Activated naive CD4-positive, alpha-beta T cell treated with anti-CD3 and anti-CD28 coated beads for 36 hours (primary cell): Measurements from ENCODE around the gene ATP2B2. TPM values are rescaled to one million over a fixed set of nuclear protein-coding genes. Genes with fewer than 3 reads are reported as not detected.
"Not testable (repeated sequence)": the region's sequence is repeated elsewhere in the genome, so short reads cannot be mapped to it uniquely, and the experiment has no call there.

Experiments
- CTCF ChIA-PET: fragments of 350-600 bp; sonication (Branson Sonifier 250); formaldehyde crosslinking; loops from one replicate; lab custom pipeline; 2021; ENCODE audit warnings: antibody characterized with exemption; lab: Charles Lee
- DNase-seq: peaks from one replicate; pipeline ENCODE4 v3.0.0-alpha.2; 2020
- H3K27ac Mint-ChIP-seq: one replicate; pipeline ENCODE4 v1.8.0; 2021; ENCODE audit warnings: mild to moderate bottlenecking, mixed read lengths
- H3K27me3 Mint-ChIP-seq: one replicate; pipeline ENCODE4 v1.8.0; 2021; ENCODE audit warnings: low read depth, mixed read lengths
- H3K36me3 Mint-ChIP-seq: one replicate; pipeline ENCODE4 v1.8.0; 2021; ENCODE audit warnings: low read depth, mixed read lengths
- H3K4me1 Mint-ChIP-seq: one replicate; pipeline ENCODE4 v1.8.0; 2021; ENCODE audit warnings: low read depth, mixed read lengths
- H3K4me3 Mint-ChIP-seq: one replicate; pipeline ENCODE4 v1.8.0; 2021; ENCODE audit warnings: mild to moderate bottlenecking, moderate library complexity, mixed read lengths
- H3K9me3 Mint-ChIP-seq: one replicate; pipeline ENCODE4 v1.8.0; 2021; ENCODE audit warnings: mixed read lengths
- intact Hi-C: fragments of 100-400 bp; cut with micrococcal nuclease; formaldehyde crosslinking; loops from one replicate; pipeline ENCODE4 v1.15.1; 2023
- total RNA-seq, 2 experiments: library from RNA; stranded (reverse); gene quantifications; one replicate each; pipeline ENCODE4 v1.2.3, GENCODE V29; 2021

ATP2B2 gene
- total RNA-seq, 2 experiments from 2014 or later = not detected

DNA sequence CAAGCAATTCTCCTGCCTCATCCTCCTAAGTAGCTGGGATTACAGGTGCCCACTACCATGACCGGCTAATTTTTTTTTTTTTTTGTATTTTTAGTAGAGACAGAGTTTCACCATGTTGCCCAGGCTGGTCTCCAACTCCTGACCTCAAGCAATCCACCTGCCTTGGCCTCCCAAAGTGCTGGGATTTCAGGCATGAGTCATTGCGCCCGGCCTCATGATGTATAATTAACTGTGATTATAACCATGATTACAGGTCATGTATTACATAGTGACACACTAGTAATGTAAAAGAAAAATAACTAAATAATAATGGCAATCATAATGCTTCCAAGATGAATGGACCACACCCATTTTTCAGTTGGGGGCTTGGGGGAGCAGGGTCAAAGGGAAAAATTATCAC lies 122.9 kb downstream of the ATP2B2 start:
- H3K4me3 Mint-ChIP-seq, H3K27ac Mint-ChIP-seq, DNase-seq, intact Hi-C loops, H3K4me1 Mint-ChIP-seq, H3K27me3 Mint-ChIP-seq, H3K9me3 Mint-ChIP-seq, H3K36me3 Mint-ChIP-seq, CTCF ChIA-PET: not testable (repeated sequence)

DNA sequence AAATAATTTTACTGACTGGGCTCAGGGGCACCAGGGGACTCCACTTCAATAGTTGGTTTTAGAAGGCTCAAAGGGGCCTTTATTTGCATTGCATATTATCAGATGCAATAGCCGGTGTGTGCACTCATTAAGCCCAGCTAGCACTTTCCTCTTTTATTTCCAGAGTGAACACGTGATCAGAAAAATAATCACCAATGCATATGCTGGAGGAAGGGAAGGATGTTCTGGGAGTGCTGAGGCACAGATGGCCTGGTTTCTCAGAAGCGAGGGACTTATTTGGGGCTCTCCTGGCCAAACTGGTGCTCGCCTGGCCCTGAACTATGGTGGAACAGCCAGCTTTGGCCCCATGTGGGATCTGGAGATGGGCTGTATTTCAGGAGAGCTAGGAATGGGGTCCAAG lies 124.0 kb downstream of the ATP2B2 start:
- Mint-ChIP-seq H3K27ac (no peak overlapping the region), H3K36me3 (no peaks in the 10 kb centered on the region), H3K4me3 (no peak overlapping the region), H3K4me1 (no peaks in the 10 kb centered on the region), H3K9me3 (no peaks in the 10 kb centered on the region), H3K27me3 (no peaks in the 10 kb centered on the region)
- CTCF ChIA-PET = interaction anchor here (1.0 kb wide), 1 partner anchor 20 kb away, joined by 3 read pairs; no protein-coding TSS in a partner anchor
- DNase-seq = no peak
- intact Hi-C loops = no loop called here

DNA sequence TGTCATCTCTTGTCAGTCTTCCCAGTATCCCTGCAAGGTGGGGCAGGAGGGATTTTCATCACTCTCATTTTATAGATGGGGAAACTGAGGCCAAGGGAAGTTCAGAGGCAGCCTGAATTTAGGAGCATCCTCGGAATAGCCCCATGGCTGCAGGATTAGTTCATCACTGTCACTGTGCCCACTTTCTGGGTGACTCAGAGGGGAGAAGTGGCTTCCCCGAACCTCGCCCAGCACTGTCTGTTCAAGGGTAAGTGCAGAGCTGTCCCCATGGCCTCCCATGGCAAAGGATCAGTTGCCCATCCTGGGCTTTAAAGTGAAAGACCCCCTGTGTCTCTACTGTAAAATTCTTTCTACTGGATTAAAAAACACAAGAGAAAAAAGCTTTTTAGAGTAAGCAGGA lies 124.5 kb downstream of the ATP2B2 start:
- H3K4me3 Mint-ChIP-seq = no peak overlapping the region
- intact Hi-C loops = no loop called here
- DNase-seq = no peak
- H3K4me1 Mint-ChIP-seq = no peaks in the 10 kb centered on the region
- H3K27me3 Mint-ChIP-seq = no peaks in the 10 kb centered on the region
- H3K9me3 Mint-ChIP-seq = no peaks in the 10 kb centered on the region
- no peaks in the 10 kb centered on the region for H3K36me3 Mint-ChIP-seq
- CTCF ChIA-PET = interaction anchor here (1.0 kb wide), 1 partner anchor 19 kb away, joined by 3 read pairs; no protein-coding TSS in a partner anchor
- H3K27ac Mint-ChIP-seq = no peak overlapping the region

DNA sequence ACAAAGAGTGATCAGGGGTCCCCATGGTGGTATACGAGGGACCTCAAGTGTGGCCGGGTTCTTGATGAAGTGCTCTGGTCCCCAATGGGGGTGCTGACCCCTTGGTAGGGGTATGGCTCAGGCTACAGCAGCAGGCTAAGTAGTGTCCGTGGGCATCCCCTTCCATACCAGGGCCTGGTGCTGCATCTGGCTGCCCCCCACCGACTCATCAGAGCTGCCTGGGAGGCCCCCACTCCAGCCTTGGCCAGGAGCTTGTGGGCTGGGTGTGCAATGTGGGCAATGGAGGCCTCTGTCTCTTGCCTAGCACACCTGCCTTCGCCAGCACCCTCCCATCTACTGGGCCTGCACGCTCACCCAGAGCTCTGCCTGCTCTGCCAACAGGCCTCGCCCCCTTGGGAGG lies 125.4 kb downstream of the ATP2B2 start:
- H3K27ac Mint-ChIP-seq = no peak overlapping the region
- no peak for DNase-seq
- H3K4me3 Mint-ChIP-seq = no peak overlapping the region
- CTCF ChIA-PET = no interaction called here
- intact Hi-C loops = no loop called here
- H3K4me1 Mint-ChIP-seq = no peaks in the 10 kb centered on the region
- H3K36me3 Mint-ChIP-seq = no peaks in the 10 kb centered on the region
- no peaks in the 10 kb centered on the region for H3K27me3 Mint-ChIP-seq
- no peaks in the 10 kb centered on the region for H3K9me3 Mint-ChIP-seq

DNA sequence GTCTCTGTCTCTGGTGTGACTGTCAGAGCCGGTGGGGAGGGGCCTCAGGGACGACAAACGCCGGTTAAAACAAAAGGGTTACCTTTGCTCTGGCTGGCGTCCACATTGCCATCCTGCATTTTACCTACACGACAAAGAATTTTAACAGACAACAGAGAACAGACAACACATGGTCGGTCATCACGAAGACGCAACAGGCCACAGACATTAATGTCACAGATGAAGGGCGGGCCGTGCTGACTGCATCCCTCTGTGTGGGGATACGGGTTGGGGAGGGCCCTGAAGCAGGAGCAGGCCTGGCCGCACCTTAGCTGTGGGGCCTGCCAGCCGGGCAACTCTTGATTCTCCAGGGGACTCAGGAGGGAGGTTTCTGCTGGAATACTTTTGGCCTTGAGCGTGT lies 126.2 kb downstream of the ATP2B2 start:
- intact Hi-C loops = no loop called here
- no peaks in the 10 kb centered on the region for H3K4me1 Mint-ChIP-seq
- H3K27me3 Mint-ChIP-seq = no peaks in the 10 kb centered on the region
- no peak overlapping the region for H3K4me3 Mint-ChIP-seq
- CTCF ChIA-PET = no interaction called here
- no peaks in the 10 kb centered on the region for H3K9me3 Mint-ChIP-seq
- no peak overlapping the region for H3K27ac Mint-ChIP-seq
- no peaks in the 10 kb centered on the region for H3K36me3 Mint-ChIP-seq
- DNase-seq = no peak

DNA sequence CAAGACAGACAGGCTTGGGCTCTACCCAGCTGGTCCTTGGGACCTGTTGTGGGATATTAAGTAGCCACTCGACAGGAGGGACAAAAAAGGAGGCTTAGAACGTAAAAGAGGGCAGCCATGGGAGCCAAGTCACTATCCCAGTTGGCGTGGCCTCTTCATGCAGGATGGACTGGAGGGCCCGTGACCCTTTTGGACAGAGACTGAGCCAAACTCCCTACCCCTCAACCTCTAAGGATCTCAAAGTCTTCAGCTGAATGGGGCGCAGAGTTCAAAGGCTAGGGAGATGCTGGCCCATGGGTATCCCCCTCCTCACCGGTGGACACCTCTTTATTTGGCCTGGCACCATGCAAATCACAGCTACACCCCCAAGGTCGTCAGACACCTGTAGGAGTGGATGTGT lies 126.6 kb downstream of the ATP2B2 start:
- Mint-ChIP-seq H3K9me3 (no peaks in the 10 kb centered on the region), H3K36me3 (no peaks in the 10 kb centered on the region), H3K4me1 (no peaks in the 10 kb centered on the region), H3K27me3 (no peaks in the 10 kb centered on the region), H3K4me3 (no peak overlapping the region), H3K27ac (no peak overlapping the region)
- no peak for DNase-seq
- CTCF ChIA-PET = no interaction called here
- intact Hi-C loops = no loop called here

DNA sequence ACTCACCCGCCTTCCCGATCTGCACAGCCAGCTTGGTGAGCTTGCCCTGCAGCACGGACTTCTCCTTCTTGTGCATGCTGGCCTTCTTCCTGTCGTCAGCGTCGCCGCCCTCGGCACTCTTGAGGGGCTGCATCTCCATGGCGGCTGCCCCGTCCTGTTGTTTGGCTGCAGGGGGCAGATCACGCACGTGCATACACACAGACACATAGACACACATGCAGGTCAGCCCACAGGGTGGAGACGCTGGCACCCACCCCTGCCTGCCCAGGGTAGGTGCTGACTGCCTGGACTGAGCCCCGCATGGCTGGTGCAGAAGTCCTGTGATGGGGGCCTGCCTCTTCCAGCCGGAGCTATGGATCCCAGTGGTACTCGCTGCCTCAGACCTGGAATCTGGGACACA lies 127.1 kb downstream of the ATP2B2 start:
- Mint-ChIP-seq H3K9me3 (no peaks in the 10 kb centered on the region), H3K4me3 (no peak overlapping the region), H3K27ac (no peak overlapping the region), H3K4me1 (no peaks in the 10 kb centered on the region), H3K27me3 (no peaks in the 10 kb centered on the region), H3K36me3 (no peaks in the 10 kb centered on the region)
- intact Hi-C loops = no loop called here
- DNase-seq = no peak
- CTCF ChIA-PET = no interaction called here

DNA sequence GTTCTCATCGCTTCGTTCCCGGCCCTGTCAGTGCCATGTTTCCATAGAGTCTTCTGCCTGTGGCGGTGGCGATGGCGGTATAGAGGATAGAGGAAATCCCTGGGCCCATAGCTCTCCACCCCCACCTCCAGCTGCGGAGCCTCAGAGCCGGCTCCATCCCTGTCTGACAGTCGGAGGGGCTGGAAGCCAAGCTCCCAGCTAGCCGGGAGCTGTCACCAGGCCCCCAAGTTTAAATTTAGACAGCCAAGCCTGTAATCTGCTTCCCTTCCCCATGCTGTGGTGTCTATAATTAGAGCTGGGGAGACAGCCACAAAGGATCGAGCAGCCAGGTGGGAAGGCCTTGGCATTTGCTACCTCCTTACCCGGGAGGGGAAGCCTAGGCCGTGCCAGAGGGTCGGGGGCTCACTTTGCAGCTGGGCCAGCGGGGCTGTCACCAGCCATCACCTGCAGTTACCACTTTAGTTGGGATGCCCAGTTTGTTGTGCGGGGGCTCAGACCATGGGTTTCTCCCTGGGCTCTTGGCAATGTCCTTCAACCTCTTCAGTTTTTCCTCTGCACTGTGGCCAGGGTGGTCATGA lies 128.1 kb downstream of the ATP2B2 start:
- Mint-ChIP-seq H3K27me3 (no peaks in the 10 kb centered on the region), H3K4me3 (no peak overlapping the region), H3K27ac (no peak overlapping the region), H3K4me1 (no peaks in the 10 kb centered on the region), H3K9me3 (no peaks in the 10 kb centered on the region), H3K36me3 (no peaks in the 10 kb centered on the region)
- CTCF ChIA-PET = interaction anchor here (0.6 to 1.2 kb wide), 2 partner anchors 362 to 513 kb away, joined by 3 read pairs; no protein-coding TSS in a partner anchor
- DNase-seq = no peak
- intact Hi-C loops = no loop called here

DNA sequence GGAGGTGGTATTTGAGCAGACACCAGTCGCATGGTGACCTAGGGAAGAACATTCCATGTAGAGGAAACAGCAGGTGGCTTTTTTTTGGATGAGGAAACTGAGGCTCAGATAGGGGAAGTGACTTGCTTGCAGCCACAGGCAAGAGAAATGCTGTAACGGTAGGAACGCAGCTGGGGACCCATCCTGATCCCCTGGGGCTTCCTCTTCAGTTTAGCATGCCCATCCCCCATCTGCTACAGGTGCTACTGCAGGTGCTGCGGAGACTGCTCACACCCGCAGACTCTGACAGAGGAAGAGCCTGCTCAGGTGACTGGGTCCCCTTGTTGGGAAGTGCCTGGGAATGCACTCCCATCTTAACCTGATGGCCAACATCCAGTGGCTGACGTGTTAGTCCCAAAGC lies 129.0 kb downstream of the ATP2B2 start:
- intact Hi-C loops = no loop called here
- Mint-ChIP-seq H3K27ac (no peak overlapping the region), H3K9me3 (peaks cover under 1% of the 10 kb centered on the region), H3K4me3 (no peak overlapping the region), H3K36me3 (no peaks in the 10 kb centered on the region), H3K4me1 (no peaks in the 10 kb centered on the region), H3K27me3 (peaks cover 2% of the 10 kb centered on the region)
- CTCF ChIA-PET = no interaction called here
- DNase-seq = no peak

DNA sequence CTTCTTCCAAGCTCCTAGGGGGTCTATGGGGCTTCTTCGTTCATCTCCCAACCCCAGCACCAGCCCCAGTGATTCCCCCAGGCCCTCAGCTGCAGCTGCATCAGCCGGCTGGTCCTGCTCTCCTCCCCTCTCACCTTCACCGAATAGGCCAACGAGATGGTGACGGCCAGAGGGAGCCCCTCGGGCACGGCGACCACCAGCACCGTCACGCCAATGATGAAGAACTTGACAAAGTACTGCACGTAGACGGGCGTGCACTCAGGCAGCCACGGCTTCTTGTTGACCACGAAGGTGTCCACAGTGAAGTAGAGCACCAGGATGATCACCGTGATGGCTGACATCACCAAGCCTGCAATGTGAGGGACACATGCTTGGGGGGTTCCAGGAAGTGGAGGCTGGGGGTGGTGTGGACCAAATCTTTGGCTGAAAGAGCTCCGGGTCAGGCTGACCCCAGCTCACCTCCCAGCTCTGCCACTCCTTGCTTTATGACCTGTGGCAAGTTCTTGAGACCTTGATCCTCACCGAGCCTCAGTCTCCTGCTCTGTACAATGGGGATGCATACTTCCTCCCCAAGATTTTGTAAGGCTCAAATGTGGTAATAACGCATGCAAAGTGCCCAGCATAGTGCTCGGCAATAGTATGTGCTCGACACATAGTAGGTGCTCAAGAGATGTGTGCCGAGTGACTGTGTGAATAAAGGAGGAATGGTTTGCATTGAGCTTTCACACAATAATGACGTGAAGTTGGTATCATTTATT lies 129.9 kb downstream of the ATP2B2 start:
- H3K27me3 Mint-ChIP-seq = peaks cover 3% of the 10 kb centered on the region
- intact Hi-C loops = no loop called here
- H3K4me3 Mint-ChIP-seq = no peak overlapping the region
- no peak for DNase-seq
- H3K9me3 Mint-ChIP-seq = peaks cover 5% of the 10 kb centered on the region
- CTCF ChIA-PET = interaction anchor here (0.7 kb wide), 1 partner anchor 158 kb away, joined by 3 read pairs; no protein-coding TSS in a partner anchor
- no peaks in the 10 kb centered on the region for H3K36me3 Mint-ChIP-seq
- peaks cover 2% of the 10 kb centered on the region for H3K4me1 Mint-ChIP-seq
- no peak overlapping the region for H3K27ac Mint-ChIP-seq

DNA sequence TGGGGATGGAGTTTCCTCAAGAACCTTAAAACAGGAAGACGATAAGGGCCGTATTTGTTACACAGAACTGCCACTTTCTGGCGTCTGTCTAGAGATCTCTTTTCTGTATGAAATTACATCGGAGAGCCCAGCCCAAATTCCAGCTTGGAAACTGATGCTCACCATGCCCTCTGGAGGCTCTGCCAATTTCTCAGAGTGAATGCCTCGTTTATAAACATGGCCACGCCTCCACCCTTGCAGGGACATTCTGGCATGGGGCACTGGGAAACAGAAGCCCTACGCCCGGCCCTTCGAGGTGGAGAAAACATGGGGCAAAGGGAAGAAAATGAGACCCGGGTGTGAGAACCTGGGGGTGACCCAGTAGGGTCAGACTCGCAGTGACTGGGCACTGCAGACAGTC lies 131.1 kb downstream of the ATP2B2 start:
- Mint-ChIP-seq H3K9me3 (peaks cover 5% of the 10 kb centered on the region), H3K36me3 (no peaks in the 10 kb centered on the region), H3K4me1 (peaks cover 4% of the 10 kb centered on the region), H3K27ac (no peak overlapping the region), H3K27me3 (peaks cover 5% of the 10 kb centered on the region), H3K4me3 (no peak overlapping the region)
- intact Hi-C loops = no loop called here
- CTCF ChIA-PET = interaction anchor here (1.5 kb wide), 1 partner anchor 30 kb away, joined by 4 read pairs; no protein-coding TSS in a partner anchor
- DNase-seq = no peak

DNA sequence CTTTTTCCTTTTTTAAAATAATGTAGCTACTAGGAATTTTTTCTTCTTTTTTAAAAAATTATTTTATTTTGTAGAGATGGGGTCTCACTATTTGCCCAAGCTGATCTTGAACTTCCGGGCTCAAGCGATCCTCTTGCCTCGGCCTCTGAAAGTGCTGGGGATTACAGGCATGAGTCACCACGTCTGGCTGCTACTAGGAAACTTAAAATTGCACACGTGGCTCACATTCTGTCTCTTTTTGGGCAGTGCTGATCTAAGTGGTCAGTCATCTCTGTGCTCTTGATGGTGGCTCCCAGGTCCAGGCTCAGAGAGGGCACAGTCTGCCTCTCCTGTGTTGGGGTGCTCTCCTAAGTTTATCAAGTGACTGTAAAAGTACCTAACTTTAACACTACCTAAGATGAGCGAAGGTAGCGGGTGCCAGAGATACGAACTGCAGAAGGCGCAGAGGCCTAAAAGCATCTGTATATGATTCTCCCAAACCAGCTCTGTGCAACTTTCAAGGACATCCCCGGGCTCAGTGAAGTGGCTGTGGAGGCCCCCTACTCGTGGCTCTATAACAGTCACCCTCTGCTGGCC lies 131.6 kb downstream of the ATP2B2 start:
- H3K9me3 Mint-ChIP-seq = peaks cover 5% of the 10 kb centered on the region
- no peak overlapping the region for H3K4me3 Mint-ChIP-seq
- intact Hi-C loops = no loop called here
- peaks cover 4% of the 10 kb centered on the region for H3K4me1 Mint-ChIP-seq
- H3K27ac Mint-ChIP-seq = no peak overlapping the region
- DNase-seq = no peak
- peaks cover 5% of the 10 kb centered on the region for H3K27me3 Mint-ChIP-seq
- H3K36me3 Mint-ChIP-seq = no peaks in the 10 kb centered on the region
- CTCF ChIA-PET = interaction anchor here (1.5 kb wide), 1 partner anchor 29 kb away, joined by 4 read pairs; no protein-coding TSS in a partner anchor
